ENCODE data around the gene FCGR3B.

GRCh38 chr1:161678500-161678899 is 47.5 kb upstream of the FCGR3B start:
- TF ChIP-seq FOXM1 (IDR thresholded peaks at IDR 0.05; ENCODE audit: borderline replicate concordance) (no peak), ELF4 (IDR thresholded peaks at IDR 0.05) (no peak), PKNOX1 (IDR thresholded peaks at IDR 0.05) (no peak), TARDBP (IDR thresholded peaks at IDR 0.05) (no peak), SUZ12 (IDR thresholded peaks at IDR 0.05) (no peak), SP1 (IDR thresholded peaks at IDR 0.05) (no peak), BHLHE40 (IDR thresholded peaks at IDR 0.05; ENCODE audit: borderline replicate concordance) (no peak), NFRKB (IDR thresholded peaks at IDR 0.05) (no peak), FOXA1 (IDR thresholded peaks at IDR 0.05) (no peak), HDGF (IDR thresholded peaks at IDR 0.05; ENCODE audit: borderline replicate concordance) (no peak)
